CD4-positive, alpha-beta T cell treated with Interleukin-12 subunit alpha and Interleukin-12 subunit beta, for 1 hour (primary cell): ENCODE results near the gene RNF212.

ENCODE experiments used
- DNase-seq: peaks from one replicate; pipeline ENCODE4 v3.0.0-alpha.2; 2020

Gene RNF212

DNA sequence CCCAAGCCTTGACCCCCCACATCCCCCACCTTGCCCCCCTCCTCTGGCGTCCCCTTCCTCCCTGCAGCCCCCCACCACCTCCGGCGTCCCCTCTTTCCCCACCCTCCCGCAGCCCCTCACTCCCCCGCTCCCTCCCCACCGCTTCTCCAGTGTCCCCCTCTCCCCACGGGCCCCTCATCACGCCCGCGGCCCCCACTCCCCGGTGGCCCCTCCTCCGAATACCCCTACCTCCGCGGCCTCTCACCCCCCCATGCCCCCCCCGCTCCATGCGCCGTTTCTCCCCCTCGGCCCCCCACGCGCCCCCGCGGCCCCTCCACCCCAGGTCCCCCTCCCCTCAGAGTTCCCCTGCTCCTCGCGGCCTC lies 562 bp downstream of the RNF212 start:
- DNase-seq: no peak

- DNase-seq: no peak
These were observed 1.1 kb downstream of the RNF212 start for GRCh38 chr4:1112174-1112820.

DNA sequence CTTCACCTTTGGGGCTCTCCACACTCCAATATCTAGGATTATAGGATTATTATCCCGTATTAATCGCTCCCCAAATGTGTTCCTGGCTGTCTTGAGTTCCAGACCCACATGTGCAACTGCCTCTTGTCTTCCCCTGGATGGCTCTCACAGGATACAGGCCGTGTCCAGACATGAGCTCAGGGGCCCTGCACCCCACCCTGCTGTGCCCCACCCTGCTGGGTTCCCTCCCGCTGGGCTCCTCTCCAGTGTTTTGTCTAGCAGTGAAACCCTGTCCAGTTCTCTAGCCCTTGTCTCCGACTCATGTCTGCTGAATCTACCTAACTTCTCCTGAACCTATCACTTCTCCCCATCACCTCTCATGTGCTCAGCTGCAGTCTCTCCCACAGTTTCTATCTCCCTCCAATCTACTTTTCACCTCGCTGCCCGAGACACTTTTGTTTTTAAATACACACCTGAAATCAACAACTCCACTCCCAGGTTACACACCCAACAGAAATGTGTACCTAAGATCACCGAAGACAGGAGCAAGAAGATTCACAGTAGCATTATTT lies 2.0 kb downstream of the RNF212 start:
- no peak for DNase-seq

GRCh38 chr4:1109898-1110506 lies 3.4 kb downstream of the RNF212 start:
- no peak for DNase-seq

GRCh38 chr4:1109333-1109732 lies 4.0 kb downstream of the RNF212 start:
- no peak for DNase-seq

- DNase-seq: no peak
These were observed 7.7 kb downstream of the RNF212 start for GRCh38 chr4:1105662-1106061.

GRCh38 chr4:1105067-1105466 lies 8.3 kb downstream of the RNF212 start:
- DNase-seq: no peak

- no peak for DNase-seq
These were observed 8.7 kb downstream of the RNF212 start for GRCh38 chr4:1104647-1105046.

DNA sequence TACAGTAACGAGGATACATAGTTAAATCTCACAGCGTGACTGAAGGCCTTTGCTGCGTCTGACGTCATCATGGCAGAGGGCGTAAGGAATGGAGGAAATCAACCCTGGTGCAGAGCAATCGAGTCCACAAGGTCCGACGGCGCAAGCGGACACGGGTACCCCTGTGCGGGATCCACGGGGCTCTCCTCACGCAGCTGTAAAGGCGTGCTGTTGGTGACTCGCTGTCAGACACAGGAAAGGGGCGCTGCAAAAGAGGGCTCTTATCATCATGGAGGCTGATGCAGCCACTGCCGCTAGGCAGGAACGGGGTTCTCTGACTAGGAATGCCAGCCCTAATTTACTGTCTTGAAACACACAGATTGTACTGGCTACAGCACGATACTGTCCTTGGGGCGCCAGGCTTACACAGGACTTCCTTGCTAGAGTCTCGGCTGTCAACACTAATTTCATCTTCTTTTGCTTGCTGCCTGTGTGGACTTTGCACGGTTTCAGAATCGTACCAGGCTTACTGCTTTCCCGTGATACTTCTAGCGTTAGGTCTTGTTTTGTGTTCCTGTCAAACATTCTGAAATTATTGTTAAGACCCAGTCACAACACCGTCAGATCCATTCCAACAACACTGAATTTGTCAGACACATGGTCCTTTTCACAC lies 13.6 kb downstream of the RNF212 start:
- no peak for DNase-seq

GRCh38 chr4:1099270-1099669 lies 14.1 kb downstream of the RNF212 start:
- DNase-seq: no peak

- DNase-seq: no peak
These were observed 14.9 kb downstream of the RNF212 start for GRCh38 chr4:1098311-1098925.

DNA sequence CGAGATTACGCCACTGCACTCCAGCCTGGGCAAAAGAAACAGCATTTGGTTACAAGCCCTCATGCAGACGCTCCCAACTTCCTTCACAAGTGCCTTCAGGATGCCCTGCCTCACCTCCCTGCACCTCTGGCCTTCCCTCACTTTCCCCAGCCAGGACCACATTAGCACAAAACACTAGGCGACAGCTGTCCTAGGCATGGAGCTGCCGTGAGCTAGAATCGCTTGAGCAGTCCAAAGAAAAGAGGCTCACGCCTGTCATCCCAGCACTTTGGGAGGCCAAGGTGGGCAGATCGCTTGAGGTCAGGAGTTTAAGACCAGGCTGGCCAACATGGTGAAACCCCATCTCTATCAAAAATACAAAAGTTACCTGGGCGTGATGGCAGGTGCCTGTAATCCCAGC lies 15.8 kb downstream of the RNF212 start:
- no peak for DNase-seq

DNA sequence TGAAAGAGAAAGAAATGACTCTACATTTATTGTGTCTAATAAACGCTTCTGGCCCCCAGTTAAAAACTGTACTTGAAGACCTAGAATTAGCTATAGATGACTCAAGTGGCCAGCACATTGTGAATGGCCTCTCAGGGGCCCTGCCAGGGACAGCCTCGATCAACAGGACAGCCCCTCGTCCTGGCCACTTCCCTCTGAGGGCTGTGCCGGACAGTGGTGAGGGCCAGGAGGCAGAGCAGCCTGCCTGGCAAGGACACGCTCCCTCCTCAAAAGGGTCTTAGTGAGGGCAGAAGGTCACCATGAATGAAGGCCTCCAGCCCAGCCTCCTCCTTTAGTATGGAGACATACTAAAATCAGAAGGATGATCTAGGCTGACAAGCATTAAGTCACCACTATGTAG lies 16.5 kb downstream of the RNF212 start:
- DNase-seq: no peak

DNA sequence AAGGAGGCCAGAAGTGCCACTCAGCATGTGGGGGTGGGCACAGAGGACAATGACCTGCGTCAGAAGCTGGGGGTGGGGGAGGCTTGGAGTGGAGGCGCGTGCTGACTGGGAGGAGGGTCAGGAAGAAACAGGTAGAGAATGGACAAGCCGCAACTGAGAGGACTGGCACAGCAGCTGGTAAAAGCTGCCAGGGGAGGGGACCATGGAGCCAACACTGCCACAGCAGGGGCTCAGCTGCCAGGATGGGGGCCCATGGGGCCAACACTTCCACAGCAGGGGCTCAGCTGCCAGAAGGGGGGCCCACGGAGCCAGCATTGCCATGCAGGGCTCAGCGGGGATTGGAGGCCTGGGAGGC lies 19.1 kb downstream of the RNF212 start:
- no peak for DNase-seq

DNA sequence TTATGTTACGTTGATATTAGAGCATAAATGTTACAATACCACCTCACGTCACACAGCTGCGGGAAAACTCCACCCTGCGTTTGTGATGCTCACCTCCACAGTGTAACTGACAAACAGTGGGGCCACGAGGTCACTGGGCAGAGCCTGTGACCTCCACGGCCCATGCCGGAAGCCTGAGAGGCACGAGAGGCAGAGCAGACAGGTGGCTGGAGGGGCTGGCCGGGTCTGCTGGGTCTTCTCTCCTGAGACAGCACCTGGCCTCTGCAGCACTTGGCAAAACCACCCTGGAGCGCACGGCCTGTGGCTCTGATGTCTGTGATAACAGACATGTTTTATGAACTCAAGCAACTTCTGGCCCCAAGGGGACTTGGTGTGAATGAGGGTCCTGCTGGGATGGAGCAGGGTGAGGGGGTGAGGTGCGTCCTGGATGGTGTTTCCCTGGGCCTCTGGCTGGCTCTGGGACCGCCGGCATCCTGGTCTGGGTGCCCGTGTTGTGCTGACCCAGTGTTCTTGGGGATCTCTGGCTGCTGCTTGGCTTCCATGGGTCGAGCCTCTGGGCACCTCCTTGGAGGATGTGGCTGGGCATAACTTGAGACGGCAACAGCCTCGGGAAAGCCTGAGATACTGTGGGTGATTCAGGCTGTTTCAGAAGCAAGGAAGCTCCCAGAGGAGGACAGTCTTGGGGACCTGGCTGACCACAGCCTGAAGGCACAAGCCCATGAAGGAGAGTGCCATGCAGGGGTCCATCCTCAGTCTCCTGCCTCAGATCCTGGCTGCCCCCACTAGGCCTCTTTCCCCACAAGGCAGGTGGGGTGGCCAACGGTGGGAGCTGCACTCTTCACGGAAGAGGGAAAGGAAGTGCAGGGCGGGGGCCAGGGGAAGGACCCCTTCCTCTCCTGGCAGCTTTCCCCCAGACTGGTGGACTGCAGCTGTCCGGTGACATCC lies 19.7 kb downstream of the RNF212 start:
- DNase-seq: no peak

- no peak for DNase-seq
These were observed 20.4 kb downstream of the RNF212 start for GRCh38 chr4:1092983-1093361.

DNA sequence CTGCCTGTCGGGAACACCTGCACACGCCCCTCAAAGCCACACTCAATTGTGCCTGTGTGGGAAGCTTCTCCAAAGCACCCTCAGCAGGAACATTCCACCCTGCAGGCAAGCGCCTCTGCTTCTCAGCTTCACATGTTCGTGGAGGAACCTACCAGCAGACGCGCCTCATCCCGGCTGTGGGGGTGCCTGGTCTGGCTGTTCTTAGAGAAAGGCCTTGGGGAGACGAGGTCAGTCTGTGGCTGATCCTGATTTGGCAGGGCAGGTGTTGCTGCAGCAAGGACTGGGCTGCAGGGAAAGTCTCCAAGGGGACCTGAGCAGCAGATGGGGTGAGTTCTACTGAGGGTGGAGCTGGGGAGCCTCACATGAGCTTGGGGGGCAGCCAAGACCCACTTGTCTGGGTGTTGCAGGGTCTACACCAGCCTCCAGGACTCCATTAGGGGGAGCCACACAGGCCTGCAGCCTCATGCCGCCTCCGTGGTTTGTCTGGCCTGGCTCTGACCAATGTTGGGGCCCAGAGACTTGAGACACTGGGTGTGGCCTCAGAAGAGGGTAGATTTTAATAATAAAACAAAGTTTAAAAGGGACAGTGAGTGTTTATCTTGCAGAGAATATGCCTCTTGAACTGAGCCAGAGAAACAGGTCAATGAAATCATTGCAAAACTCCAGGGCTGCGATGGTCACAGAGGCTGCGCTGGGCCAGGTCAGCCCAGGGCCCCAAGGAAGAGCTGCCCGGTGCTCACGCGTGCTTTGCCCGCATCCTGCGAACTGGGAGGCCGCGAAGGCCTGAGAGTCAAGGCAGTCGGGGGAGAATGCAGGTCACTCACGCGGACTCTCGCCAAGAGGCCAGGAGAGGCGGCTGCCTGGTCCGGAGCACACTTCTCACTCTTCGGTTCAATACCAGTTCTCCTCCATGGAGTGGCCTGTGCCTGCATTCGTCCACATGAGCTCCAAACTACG lies 21.1 kb downstream of the RNF212 start:
- DNase-seq: no peak

GRCh38 chr4:1091561-1091995 lies 21.8 kb downstream of the RNF212 start:
- no peak for DNase-seq

GRCh38 chr4:1090465-1091440 lies 22.6 kb downstream of the RNF212 start:
- no peak for DNase-seq

- no peak for DNase-seq
These were observed 23.3 kb downstream of the RNF212 start for GRCh38 chr4:1090036-1090435.
